ENCODE data around the gene TRAFD1.

TRAFD1 gene

GRCh38 chr12:112165624-112166023, 40.3 kb downstream of the TRAFD1 start:
- DNase-seq (ENCODE audit: low read depth) = no peak
- no peak for TF ChIP-seq MYC (IDR thresholded peaks at IDR 0.05; ENCODE audit: low read depth, low read length)
- no peak for TF ChIP-seq CTCF (IDR thresholded peaks at IDR 0.05; ENCODE audit: low read depth, low read length)
- TF ChIP-seq MAX (IDR thresholded peaks at IDR 0.05; ENCODE audit: low read depth, low read length) = no peak
- no peak for TF ChIP-seq POLR2A (IDR thresholded peaks at IDR 0.05; ENCODE audit: extremely low read depth, insufficient read length)
- H3K4me3 ChIP-seq (ENCODE audit: low read depth, low read length) = no peak overlapping the region

- no peak for DNase-seq (ENCODE audit: low read depth)
- no peak for TF ChIP-seq POLR2A (IDR thresholded peaks at IDR 0.05; ENCODE audit: extremely low read depth, insufficient read length)
- TF ChIP-seq MYC (IDR thresholded peaks at IDR 0.05; ENCODE audit: low read depth, low read length) = no peak
- no peak for TF ChIP-seq CTCF (IDR thresholded peaks at IDR 0.05; ENCODE audit: low read depth, low read length)
- no peak for TF ChIP-seq MAX (IDR thresholded peaks at IDR 0.05; ENCODE audit: low read depth, low read length)
- no peak overlapping the region for H3K4me3 ChIP-seq (ENCODE audit: low read depth, low read length)
These were observed 41.0 kb downstream of the TRAFD1 start for GRCh38 chr12:112166051-112167015.

- TF ChIP-seq POLR2A (IDR thresholded peaks at IDR 0.05; ENCODE audit: extremely low read depth, insufficient read length) (no peak), MYC (IDR thresholded peaks at IDR 0.05; ENCODE audit: low read depth, low read length) (no peak), MAX (IDR thresholded peaks at IDR 0.05; ENCODE audit: low read depth, low read length) (no peak), CTCF (IDR thresholded peaks at IDR 0.05; ENCODE audit: low read depth, low read length) (no peak)
- no peak overlapping the region for H3K4me3 ChIP-seq (ENCODE audit: low read depth, low read length)
- no peak for DNase-seq (ENCODE audit: low read depth)
These were observed 41.7 kb downstream of the TRAFD1 start for GRCh38 chr12:112167031-112167461.

- no peak overlapping the region for H3K4me3 ChIP-seq (ENCODE audit: low read depth, low read length)
- no peak for DNase-seq (ENCODE audit: low read depth)
- no peak for TF ChIP-seq POLR2A (IDR thresholded peaks at IDR 0.05; ENCODE audit: extremely low read depth, insufficient read length)
- TF ChIP-seq MYC (IDR thresholded peaks at IDR 0.05; ENCODE audit: low read depth, low read length) = no peak
- TF ChIP-seq CTCF (IDR thresholded peaks at IDR 0.05; ENCODE audit: low read depth, low read length) = no peak
- no peak for TF ChIP-seq MAX (IDR thresholded peaks at IDR 0.05; ENCODE audit: low read depth, low read length)
These were observed 42.6 kb downstream of the TRAFD1 start for GRCh38 chr12:112167718-112168525.

GRCh38 chr12:112168561-112168971, 43.2 kb downstream of the TRAFD1 start:
- DNase-seq (ENCODE audit: low read depth) = no peak
- no peak overlapping the region for H3K4me3 ChIP-seq (ENCODE audit: low read depth, low read length)
- no peak for TF ChIP-seq MYC (IDR thresholded peaks at IDR 0.05; ENCODE audit: low read depth, low read length)
- TF ChIP-seq CTCF (IDR thresholded peaks at IDR 0.05; ENCODE audit: low read depth, low read length) = no peak
- TF ChIP-seq POLR2A (IDR thresholded peaks at IDR 0.05; ENCODE audit: extremely low read depth, insufficient read length) = no peak
- no peak for TF ChIP-seq MAX (IDR thresholded peaks at IDR 0.05; ENCODE audit: low read depth, low read length)
